CD4-positive, alpha-beta T cell treated with Interleukin-17A for 1 hour (primary cell): Measurements from ENCODE around the gene CPSF2.
A peak's percentile ranks its signal among the peaks of the same experiment; 100 is the strongest.

Experiments
- DNase-seq: peaks from one replicate; pipeline ENCODE4 v3.0.0-alpha.2; 2020

CPSF2 gene

DNA sequence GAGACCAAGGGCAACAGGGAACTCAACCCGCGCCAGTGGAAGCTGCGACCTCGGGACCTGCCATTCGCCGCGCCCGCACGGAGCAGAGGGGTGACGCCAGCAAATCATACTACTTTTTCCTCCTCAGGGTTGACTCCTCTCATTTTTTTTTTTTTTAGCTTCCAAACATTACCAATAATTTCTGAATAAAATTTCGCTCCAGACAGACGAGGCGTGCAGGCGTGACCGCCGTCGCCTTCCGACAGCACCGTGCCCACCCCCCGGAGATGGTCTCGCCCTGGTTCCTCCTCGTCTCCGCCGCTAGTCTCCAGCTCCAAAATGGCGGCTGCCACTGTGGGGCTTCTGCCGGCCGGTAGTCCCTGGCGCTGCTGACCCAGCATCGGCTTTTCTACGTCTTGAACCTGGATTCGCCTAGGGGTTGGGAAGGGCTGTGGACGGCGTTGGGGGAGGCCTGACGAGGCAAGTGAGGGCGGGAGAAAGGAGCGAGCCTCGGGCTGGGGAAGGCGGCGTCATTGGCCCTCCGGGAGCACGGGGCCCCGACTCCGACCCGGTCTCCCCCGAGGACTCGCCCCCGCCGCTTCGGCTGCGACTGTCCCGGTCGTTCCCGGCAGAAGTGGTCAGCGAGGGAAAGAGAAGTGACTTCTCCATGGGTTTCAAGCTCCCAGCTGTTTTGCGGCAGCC, at the start of gene CPSF2, which contains the start of gene NDUFB1:
Gene CPSF2 (plus strand): TSS at position 300 of the 681 bp plus-strand sequence. CDS start 9,016 bp downstream, outside the sequence.
Gene NDUFB1 (minus strand): TSS at position 37 of the 681 bp plus-strand sequence. CDS start 4,069 bp downstream, outside the sequence.
- peak; percentile 87 for DNase-seq

DNA sequence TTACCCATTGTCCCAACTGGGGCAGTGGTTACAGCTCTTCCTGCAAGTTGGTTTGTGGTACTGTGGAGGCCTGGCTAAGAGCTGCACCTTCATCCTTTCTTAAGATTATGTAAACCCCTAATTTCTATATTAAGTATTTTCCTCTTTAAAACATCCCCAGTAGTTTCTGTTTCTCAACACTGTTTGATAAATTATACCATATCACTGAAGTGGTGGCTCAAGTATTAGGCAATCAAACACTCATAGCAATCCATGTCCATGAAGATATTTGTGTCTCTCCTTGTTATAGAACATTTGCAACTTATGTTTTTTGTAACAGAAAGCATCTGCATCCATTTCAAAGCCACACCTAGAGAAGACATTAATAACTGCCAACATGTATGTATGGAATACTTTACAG, 47.2 kb upstream of the CPSF2 start:
- DNase-seq: no peak

DNA sequence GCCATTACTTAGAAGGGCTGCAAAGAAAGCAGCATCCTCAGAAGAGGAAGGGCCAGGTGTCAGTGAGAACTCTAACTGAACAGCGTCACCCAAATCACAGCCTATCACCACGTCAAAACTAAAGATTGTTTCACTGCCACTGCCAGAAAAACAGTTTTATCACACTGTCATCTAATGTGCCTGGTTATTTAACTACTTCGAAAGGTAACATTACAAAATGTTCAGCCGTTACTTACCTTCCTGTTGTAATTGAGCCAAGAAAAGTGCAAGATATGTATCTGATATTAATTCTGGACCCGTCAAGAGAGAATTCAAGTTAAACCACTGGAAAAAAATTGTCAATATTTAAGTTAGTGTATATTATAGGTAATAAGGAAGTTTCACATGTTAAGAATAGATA, 33.3 kb upstream of the CPSF2 start:
- DNase-seq: no peak

DNA sequence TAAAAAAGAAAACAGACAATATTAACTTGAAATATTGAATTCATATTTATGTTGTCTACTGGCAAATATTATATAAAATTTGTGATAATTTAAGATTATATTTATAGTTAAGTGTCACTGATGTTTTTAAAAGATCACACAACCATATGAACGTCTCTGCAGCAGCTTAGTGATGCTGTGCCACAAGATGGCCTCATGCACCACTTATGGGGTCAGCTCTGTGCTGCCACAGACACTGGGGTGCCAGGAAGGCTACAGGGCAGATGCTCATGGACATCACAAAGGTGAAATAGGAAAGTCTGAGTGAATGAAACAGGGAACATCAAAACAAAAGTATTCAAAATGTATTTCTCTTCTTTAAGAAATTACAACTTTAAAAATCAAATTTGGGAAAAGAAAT, 28.4 kb upstream of the CPSF2 start:
- peak; percentile 13 for DNase-seq

DNA sequence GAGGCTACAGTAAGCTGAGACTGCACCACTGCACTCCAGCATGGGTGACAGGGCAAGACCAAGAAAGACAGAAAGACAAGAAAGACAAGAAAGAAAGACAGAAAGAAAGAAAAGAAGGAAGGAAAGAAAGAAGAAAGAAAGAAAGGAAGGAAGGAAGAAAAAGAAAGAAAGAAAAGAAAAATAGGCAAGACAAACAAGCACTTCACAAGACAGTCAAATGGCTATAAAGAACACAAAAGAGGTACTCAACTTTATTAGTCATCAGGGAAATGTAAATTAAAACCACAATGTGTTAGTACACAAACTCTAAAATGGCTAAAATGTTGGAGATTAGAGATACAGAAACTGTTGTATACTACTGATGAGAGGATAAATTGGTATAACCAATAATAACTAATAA, 22.0 kb upstream of the CPSF2 start:
- DNase-seq: no peak

DNA sequence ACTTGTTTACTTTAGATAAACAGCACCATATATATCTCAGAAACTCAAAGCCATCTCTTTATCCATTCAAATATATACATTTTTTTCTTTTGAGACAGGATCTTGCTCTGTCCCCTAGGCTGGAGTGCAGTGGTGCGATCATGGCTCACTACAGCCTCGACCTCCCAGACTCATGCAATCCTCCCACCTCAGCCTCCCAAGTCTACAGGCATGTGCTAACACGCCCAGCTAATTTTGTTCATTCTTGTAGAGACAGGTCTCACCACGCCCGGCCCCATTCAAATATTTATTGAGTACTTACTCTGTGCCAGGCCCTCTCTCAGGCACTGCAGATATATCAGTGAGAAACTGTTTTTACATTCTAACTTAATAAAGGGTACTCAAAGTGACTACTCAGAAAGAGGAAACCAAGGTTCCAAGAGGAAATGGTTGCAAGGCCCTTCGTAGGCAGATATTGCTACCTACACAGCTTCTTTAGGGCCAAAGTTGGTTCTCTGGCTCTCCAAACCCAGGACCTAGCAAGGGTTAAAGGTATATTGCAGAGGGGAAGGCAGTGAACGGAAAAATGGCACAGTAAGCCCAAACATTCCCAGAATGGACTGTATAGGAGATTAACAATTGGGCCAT, 18.3 kb upstream of the CPSF2 start:
- no peak for DNase-seq

DNA sequence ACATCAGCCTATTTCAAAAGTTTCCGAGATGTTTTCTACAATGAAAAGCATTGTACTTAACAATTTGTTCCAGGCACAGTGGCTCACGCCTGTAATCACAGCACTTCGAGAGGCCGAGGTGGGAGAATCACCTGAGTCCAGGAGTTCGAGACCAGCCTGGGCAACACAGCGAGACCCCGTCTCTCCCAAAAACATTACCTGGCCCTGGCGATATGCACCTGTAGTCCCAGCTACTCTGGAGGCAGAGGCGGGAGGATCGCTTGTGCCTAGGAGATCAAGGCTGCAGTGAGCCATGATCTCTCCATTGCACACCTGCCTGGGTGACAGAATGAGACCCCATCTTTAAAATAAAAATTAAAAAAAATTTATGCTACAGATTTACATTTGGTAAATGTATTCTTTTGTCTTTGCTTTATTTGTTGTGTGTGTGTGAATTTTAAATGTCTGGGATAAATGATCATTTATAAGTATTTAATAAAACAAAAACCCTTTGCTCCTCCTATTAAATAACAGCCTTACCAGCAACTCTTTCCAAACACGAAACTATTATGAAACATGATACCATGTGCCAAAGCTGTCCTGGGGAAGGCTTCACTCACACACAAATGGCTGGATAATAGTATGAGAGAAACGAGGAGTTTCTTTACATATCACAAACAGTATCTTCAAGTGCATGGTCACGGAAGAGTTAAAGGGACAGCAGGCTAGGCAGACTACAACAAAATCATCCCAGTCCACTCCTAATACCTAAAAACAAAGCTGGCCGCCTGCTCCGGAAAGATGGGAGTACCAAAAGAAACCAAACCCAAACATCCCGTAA, 16.5 kb upstream of the CPSF2 start:
- no peak for DNase-seq

DNA sequence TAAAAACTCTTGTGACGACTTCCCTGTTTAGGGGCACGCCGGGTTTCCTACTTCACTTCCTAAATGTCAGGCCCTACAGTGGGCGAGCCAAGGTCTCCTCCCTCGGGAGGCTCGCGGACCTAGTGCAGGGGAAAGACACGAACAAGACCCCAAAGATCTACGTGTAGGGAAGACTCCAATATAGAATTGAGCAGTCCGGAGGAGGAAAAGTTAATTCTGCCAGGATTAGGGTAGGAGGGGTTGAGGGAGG, 16.0 kb upstream of the CPSF2 start:
- peak; percentile 35 for DNase-seq

DNA sequence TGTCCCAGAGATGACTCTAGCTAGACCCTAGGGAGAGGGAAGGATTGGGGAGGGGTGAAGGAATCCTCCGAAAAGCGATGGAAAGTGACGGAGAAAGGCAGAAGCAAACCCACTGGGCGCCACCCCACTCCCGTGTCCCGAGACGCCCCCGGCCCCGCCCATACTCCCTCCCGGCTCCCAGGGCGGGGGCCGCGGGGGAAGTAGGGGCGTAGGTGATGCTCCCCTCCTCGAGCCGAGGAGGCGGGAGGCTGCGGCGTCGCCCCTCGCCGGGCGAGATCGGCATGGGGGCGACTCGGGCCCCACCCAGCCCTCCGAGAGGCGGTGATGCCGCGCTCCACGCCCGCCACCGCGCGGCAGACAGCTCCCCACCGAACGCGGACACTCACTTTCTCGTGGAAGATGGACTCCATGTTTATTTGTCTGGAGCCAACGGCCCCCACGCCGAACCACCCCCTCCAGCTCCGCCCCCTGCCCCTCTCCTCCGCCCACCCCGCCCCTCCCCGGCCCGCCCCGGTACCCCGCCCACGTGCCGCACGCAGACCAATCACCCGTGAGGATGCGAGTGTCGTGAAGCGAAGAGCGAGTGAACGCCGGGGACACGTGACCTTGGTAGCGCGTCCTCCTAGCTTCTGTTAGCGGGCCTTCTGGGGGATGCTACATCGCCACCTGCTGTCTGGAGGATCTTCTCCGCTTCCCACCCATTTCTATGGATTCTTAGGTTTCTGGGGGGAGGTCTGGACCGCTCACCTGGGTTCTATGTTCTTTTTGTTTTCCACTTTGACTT, 15.4 kb upstream of the CPSF2 start, which contains the start of gene ATXN3:
Gene ATXN3 (minus strand): TSS at position 440 of the 784 bp plus-strand sequence. CDS start 30 bp downstream, at position 410.
- peak; percentile 97 for DNase-seq

DNA sequence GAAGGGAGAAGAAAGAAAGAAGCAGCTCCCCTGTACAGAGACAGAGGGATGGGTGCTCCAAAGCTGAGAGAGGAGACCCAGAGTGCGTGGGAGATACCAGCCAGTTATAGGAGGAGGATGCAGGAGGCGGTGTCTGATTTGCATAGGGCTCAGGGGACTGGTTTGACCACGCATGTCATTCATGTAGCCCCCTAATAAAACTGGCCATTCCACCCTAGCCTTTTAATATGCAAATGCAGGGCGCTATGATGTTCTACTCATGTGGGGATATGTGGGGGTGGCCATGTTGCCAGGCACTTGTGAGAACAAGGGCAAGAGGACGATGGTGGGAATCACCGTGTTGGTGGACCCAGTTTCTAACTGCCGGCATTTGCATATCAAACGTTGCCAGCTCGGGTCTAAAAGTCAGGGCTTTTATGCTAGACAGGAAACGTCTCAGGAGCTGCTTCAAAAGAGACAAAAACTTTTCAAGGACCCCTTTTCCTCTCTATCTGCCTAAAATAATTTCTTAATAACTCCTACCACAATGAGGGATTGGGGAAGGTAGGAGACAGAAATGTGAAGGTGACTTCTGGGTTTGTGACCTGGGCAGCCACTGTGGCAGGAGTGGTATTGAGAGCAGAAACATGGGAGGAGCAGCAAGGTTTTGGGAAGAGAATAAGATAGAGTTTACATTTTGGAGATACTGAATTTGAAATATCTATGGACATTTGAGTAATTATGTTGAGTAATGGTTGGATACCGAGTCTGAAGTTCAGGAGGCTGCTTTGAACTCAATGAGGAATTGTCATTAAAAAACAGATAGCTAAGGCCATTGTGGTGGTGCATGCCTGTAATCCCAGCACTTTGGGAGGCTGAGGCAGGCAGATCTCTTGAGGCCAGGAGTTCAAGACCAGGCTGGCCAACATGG, 13.2 kb upstream of the CPSF2 start:
- peak; percentile 34 for DNase-seq

DNA sequence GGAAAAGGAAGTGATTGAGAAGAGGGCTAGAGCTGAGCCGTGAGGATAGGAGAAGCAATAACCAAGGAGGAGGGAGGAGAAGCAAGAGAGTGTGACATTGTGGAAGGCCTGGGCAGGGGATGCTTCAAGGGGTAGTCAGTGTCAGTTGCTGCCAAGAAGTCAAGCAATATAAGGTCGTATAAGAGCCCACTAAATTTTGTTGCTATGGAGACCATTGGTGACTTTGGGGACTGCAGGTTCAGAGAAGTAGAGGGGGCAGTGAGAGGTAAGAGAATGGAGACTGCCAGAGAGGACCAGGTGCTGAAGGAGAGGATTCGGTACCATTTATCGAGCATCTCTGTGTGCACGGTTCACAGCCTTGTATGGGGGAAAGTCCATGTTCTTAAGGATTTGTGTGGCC, 12.3 kb upstream of the CPSF2 start:
- no peak for DNase-seq

DNA sequence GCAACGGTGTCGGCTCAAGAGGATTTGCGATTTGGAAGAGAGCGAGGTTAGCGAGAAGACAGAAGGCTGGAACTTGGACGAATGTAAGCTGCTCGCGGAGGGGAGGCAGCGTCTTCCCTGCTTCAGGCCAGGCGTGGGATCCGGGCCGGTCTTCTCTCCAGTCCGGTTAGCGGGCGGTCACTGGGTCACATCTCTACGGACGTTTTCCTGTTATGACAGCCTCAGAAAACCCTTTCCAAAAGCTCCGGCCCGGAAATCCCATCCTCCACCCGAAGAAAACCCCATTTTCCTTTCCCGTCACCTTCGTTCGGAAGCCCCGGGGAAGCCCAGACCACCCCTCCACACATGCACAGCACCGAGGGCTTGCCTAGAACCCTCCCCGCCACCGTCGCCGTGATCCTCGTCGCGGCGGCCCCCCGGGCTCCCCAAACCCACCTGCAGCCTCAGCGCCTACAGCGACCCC, 531 bp upstream of the CPSF2 start:
- DNase-seq: no peak

DNA sequence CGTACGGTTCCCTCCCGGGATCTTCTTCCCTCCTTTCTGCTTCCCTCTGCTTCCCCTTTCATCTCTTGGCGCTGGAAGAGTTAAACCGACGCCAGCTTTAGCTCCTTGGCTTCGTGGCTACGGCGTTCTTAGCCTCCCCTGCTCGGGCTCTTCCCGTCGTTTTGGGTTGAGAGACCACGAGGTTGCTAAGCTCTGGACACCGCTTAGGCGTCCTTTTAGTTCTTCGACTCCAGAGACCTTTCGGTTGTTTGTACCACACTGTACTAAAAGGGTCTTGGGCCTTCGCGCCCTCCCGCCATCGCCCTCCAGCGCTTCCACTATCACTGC, 545 bp downstream of the CPSF2 start:
- DNase-seq: no peak

DNA sequence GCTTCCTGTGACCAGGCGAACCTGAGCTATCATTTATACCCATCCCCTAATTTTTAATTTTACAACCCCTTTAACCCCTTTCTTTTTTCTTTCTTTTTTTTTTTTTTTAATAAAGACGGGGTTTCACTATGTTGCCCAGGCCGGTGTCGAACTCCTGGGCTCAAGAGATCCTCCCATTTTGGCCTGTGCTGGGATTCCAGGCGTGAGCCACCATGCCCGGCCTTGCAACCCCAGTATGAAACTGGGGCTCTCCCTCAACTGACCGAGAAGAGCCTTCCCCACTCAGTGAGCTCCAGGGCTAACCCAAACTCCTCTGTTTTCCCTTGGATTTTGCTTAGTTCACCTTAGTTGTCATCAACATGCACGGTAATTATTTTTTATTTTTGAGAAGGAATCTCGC, 992 bp downstream of the CPSF2 start:
- DNase-seq: no peak

DNA sequence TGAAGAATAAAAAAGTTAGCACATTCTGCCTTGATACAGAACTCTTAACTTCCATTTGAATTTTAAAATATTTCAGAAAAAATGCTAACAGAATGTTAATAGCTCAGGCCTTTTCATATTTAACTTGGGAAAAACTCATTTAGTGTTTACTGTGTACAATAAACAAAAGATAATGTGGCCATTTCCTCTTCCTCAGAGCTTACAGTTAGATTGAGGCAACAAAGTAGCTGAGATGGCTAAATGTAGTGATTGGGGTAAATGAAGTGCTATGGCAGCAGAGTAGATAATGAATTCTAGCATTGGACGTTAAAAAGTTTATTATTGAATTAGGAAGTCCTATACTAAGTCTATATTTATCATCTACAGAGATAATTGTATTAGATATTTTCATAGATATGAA, 12.7 kb downstream of the CPSF2 start:
- no peak for DNase-seq

DNA sequence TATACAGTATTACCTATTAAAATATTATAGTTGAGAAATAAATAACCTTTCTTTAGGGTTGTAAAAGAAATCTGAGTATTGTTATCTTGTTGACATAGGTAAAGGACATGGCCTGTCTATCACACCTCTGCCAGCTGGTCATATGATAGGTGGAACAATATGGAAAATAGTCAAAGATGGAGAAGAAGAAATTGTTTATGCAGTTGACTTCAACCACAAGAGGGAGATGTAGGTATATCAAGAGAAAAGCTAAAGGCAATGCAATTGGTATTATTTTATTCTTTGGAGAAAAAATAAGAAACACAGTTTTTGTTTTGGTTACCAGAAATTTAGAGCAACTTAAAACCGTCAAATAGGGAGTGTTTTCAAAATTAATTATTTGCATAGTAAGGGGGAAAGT, 13.5 kb downstream of the CPSF2 start:
- peak; percentile 24 for DNase-seq

DNA sequence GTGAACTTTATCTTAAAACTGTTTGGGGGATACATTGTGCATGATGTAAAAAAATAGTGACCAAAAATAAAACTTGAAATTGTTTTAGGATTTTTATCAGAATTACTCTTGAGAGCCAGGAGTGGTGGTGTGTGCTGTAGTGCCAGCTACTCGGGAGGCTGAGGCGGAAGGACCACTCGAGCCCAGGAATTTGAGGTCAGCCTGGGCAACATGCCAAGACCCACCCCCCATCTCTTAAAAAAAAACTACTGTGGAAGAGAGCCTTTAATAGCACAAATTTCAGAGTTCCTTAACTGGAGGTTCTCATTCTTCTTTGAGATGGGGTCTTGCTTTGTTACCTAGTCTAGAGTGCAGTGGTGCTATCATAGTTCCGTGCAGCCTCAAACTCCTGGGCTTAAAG, 21.5 kb downstream of the CPSF2 start:
- no peak for DNase-seq

DNA sequence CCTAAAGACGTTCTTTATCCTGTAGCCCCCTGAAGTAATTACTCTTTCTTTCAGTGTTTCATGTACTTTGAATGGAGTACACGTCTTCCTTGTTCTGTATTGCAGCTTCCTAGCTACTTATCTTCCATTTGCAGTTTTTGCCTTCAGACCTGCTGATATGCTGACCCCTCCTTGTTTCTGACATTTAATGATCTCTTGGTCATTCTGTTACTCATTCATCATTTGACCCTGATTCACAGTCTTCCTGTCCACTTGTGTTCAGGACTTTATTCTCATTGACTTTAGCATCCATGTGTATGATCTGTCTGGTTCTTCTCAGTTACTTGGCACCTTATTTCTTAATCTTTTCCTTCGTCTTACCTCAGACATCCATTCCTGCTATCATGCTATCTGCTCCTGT, 22.2 kb downstream of the CPSF2 start:
- no peak for DNase-seq

DNA sequence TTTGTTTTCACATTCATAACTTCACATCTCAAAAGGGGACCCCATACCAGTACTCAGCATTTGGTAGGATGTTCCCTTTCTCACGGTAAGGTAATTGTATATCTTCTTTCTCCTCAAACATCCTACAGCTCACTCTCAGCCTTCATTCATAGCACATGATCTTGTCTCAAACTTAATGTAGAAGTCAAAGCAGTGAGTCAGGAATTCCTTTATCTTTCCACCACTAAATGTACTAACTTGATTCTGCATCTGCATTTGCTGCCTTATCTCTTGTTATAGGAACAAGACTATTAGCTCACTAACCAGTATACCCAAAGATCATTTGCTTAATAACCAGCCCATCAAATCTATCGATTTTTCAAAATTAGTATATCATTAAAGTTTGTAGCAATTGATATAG, 22.9 kb downstream of the CPSF2 start:
- no peak for DNase-seq

DNA sequence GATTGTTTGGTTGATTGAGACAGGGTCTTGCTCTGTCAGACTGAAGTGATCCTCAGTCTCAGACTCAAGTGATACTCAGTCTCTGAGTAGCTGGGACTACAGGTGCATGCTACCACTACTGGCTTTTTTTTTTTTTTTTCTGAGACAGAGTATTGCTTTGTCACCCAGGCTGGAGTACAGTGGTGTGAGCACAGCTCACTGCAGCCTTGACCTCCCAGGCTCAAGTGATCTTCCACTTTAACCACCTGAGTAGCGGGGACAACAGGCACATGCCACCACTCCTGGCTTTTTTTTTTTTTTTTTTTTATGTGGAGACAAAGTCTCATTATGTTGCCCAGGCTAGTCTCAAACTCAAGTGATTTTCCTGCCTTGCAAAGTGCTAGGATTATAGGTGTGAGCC, 31.8 kb downstream of the CPSF2 start:
- no peak for DNase-seq

DNA sequence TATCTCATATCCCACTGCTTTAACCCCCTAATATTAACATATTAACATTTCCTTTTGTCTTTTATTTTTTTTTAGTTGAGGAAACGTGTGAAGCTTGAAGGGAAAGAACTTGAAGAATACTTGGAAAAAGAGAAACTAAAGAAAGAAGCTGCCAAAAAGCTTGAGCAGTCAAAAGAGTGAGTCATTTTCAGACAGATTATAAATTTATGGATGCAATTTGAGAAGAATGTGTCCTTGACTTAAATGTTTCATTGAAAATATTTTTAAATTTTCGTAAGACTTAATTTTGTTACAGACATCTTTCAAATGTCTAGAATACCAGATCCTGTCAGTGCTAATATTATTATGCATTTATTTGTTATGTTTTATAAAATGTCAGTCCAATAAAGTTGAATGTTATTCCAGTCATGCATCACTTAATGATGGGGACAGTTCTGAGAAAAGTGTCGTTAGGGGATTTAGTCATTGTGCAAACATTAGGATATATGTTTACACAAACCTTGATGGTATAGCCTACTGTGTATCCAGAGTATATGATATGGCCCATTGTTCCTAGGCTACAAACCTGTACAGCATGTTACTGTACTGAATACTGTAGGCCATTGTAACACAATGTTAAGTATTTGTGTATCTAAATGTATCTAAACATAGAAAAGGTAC, 32.6 kb downstream of the CPSF2 start:
- no peak for DNase-seq

DNA sequence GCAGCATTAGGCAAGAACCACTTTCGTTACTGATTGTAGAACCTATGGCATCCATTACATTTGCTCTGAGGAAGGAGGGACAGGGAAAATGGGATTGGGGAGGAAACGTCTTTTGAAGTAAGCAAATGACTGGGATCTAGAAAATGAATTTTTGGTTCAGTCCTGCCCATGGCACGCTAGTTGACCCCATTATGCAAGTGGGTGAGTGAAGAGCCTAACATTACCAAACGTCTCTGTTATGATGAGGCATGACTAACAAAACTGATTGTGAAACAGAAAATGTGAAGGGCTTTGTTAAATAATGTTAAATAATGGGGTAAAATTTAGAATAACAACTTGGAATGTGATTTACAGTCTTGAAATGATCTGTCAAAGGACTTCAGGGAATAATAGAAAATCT, 38.9 kb downstream of the CPSF2 start:
- no peak for DNase-seq
